Activated naive CD4-positive, alpha-beta T cell (primary cell): ENCODE data around the gene ARHGAP42.

Experiments used
- DNase-seq, 4 experiments: peaks; one replicate each; lab custom pipeline; 2025; lab: John Stamatoyannopoulos, UW

The ARHGAP42 gene

DNA sequence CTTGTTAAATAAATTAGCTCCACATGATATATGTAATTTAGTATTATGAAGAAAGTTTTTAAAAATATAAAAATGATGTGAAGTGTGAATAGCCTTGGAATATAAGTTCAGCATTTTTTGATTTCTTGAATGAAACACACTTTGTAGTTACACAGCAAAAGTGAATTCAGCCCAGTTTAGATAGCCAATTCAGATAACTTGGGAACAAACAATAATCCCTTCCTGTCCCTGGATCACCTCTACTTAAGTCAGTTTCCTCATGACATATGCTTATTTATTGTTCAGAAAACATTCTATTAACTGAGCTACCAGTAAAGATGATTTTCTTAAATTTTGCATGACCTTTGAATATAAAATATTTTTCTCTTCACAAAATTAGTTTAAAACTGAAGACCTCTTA lies 335.2 kb downstream of the ARHGAP42 start:
- no peak for DNase-seq

DNA sequence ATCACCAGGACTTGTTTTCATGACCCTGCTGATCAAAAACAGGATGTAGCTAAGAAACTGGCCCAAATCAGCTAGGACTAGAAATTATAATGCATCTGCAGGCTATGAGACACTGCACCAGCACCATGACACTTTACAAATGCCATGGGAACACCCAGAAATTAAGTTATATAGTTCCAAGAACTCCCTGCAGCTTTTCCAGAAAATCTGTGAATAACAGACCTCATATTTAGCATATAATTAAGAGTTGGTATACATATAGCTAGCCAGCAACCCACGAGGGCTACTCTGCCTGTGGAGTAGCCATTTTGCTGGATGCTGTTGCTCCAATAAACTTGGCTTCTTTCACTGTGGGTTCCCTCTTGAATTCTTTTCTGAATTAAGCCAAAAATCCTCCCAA lies 341.6 kb downstream of the ARHGAP42 start:
- no peak for DNase-seq

DNA sequence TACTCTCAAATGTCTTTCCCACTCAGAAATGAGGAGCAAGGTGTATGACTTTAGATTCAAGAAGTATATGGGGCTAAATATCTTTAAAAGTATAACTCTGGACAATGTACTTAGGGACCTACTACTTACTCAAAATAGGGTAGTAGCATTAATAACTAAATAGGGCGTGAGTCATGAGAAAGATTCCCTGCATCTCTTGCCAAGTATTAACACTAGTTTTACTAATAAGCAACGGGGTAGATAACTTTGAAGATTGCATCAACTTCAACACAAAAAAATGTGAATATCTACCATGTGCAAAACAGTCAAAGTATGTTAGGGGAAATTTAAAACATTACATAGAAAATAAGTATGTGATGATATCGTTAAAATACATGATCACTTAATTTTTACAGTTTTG lies 342.9 kb downstream of the ARHGAP42 start:
- DNase-seq: no peak

DNA sequence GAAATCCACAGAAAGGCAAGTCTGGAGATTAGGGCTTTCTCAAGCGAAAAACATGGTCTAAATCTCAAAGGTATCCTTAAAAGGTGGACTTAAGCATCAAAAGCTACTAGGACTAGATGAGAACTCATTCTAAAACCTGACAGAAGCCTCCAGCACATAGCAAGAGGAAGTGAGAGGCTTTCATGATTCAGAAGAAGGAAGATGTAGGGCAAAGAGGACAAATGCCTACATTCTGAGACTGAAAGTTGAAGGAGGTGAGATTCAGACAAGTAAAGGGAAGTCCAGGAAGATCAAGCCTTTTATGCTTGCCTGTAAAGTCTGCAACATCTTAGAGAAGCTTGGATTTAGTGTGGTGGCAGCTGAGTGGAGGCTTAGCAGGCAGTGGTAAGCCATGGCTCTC lies 343.6 kb downstream of the ARHGAP42 start:
- DNase-seq: no peak

DNA sequence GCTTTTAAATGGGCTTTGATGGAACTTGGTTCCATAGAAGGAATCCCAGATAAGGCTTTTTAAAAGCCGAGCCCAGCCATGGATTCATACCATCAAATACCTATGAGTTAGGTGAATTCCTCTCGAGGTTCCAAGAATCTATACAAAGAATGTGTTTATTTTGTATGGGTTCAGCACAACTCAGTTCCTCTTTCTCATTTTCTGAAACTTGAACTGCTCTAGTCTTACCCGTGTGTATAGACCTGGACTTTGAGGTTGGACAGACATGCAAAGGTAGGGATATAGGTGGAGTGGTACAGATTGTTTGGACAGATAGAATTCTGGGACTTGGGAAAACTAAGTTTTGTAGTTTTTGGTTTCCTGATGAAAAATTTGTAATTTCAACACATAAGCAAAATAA lies 344.6 kb downstream of the ARHGAP42 start:
- no peak for DNase-seq

DNA sequence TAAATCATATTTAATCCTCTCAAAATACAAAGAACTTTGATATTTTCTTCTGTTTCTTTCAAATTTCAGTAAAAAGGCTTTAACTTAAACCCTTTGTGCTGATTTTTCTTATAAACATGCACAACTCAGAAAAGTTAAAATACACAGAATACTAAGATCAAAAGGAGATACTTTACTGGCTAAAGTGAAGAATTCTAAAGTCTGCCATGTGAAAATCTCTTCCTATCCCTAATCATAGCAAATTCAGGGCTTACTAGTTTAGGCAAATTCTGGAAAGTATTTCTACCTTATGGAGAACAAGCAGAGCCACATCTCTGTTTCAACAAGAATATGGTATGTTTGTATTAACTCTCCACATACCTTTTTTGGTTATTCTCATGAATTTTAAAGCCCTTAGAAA lies 345.9 kb downstream of the ARHGAP42 start:
- DNase-seq: no peak

DNA sequence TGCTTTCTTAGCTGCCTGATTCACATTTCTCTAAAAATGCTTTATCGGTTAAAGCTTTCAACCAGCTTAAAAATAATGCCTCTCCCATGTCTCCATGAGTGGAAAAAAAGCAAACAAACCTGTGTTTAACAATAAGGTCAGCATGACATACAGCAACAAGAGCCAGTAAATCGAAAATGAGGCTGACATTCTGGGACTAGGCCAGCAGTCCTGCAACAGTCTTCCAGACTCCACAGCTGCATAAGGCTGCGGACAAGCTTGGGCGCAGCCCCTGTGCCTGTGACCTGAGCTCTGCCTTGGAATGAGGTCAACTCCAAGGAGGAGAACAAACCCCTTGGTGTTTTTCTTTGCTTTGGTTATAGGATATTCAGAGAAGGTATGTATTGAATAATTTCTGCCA lies 347.0 kb downstream of the ARHGAP42 start:
- no peak for DNase-seq

DNA sequence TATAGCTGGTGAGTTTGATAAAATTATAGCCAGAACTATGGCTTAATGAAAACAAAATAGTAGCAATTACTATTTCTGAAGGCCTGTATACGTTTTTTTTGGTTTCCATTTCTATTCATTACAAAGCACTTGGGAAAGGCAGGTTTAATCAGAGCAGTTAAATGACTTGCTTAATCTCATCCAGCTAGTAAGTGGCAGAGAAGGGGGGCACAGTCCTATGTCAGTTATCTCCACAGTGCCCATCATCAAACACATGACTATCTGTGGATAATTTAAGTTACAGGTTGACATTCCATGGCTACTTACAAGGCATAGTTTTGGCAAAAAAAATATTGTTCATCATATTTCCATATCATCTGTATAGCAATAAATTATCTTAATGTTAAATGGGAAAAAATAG lies 348.8 kb downstream of the ARHGAP42 start:
- no peak for DNase-seq
